Sigmoid colon (tissue), 3 donors: ENCODE measurements around the gene NFX1.

Experiments used
- CTCF ChIP-seq, 4 experiments: fragments of 450-650 bp in 3 of 4; fragments of 200-600 bp in 1 of 4; IDR thresholded peaks; one replicate each; pipeline ENCODE4 v1.5.1; 2016 to 2019; ENCODE audit warnings: antibody characterized with exemption in 4 of 4, mild to moderate bottlenecking in 3 of 4, moderate library complexity in 2 of 4
- POLR2A ChIP-seq, 2 donors: fragments of 450-650 bp; IDR thresholded peaks; one replicate each; pipeline ENCODE4 v1.6.1; 2016; ENCODE audit warnings: antibody characterized with exemption in 2 of 2, mild to moderate bottlenecking in 2 of 2, moderate library complexity in 2 of 2

- no peak for TF ChIP-seq POLR2A (IDR thresholded peaks at IDR 0.05)
- TF ChIP-seq CTCF (IDR thresholded peaks at IDR 0.05) = no peak
Observed at GRCh38 chr9:33295571-33295970, 5.3 kb downstream of the NFX1 start.
